HAP-1 (cell line): Measurements from ENCODE around the gene EPHB6.

Source experiments
- DNase-seq, 2 experiments: peaks; one replicate each; pipeline ENCODE4 v3.0.0-alpha.2; 2016 to 2020; ENCODE audit warnings: low spot score in 2 of 2
- H3K27me3 ChIP-seq: fragments of 250-450 bp; sonication (Bioruptor Pico); 2 replicates; pipeline ENCODE4 v1.5.1; 2020; ENCODE audit warnings: low read depth, mild to moderate bottlenecking, moderate library complexity
- H3K36me3 ChIP-seq: fragments of 250-450 bp; sonication (Bioruptor Pico); replicated peaks from 2 replicates; pipeline ENCODE4 v1.5.1; 2020; ENCODE audit warnings: mild to moderate bottlenecking
- H3K4me1 ChIP-seq: fragments of 250-450 bp; sonication (Bioruptor Pico); 2 replicates; pipeline ENCODE4 v1.5.1; 2020; ENCODE audit warnings: mild to moderate bottlenecking
- H3K4me3 ChIP-seq: fragments of 250-450 bp; sonication (Bioruptor Pico); 2 replicates; pipeline ENCODE4 v1.5.1; 2020; ENCODE audit warnings: mild to moderate bottlenecking, moderate library complexity
- H3K9me3 ChIP-seq: fragments of 250-450 bp; sonication (Bioruptor Pico); 2 replicates; pipeline ENCODE4 v1.5.1; 2020; ENCODE audit warnings: mild to moderate bottlenecking, moderate library complexity
- in situ Hi-C: fragments of 300-500 bp; cut with MboI; formaldehyde crosslinking; loops from 3 replicates; pipeline ENCODE4 v1.14.3; 2020; ENCODE audit warnings: low sequenced_read_pairs, inconsistent platforms, mixed read lengths

Gene EPHB6

DNA sequence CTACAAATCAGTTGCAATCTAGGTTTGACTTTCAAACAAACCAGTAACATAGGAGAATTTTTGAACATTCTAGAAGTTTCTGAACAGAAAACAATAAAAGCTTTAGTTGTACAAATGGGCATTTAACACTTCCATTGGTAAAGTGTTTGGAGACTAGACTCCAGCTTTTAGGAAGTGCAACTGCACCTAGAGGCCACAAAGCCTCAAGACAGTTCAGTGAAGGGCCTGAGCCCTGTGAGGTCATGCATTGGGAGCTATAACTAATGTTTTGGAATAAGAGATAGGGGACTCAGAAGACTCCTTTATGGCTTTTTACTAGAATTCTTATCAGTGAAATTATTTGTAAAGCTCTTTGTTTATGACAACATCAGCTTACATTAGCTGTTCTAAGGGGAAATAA lies 3.0 kb upstream of the EPHB6 start:
- in situ Hi-C loops, result loop anchor here (10.0 kb wide), 2 partner anchors 153 to 363 kb away; no protein-coding TSS in a partner anchor
- DNase-seq, result no peak
- Histone ChIP-seq H3K4me1 (no peaks in the 10 kb centered on the region), H3K27me3 (peaks cover 12% of the 10 kb centered on the region), H3K36me3 (no peaks in the 10 kb centered on the region), H3K9me3 (no peaks in the 10 kb centered on the region), H3K4me3 (no peak overlapping the region)

DNA sequence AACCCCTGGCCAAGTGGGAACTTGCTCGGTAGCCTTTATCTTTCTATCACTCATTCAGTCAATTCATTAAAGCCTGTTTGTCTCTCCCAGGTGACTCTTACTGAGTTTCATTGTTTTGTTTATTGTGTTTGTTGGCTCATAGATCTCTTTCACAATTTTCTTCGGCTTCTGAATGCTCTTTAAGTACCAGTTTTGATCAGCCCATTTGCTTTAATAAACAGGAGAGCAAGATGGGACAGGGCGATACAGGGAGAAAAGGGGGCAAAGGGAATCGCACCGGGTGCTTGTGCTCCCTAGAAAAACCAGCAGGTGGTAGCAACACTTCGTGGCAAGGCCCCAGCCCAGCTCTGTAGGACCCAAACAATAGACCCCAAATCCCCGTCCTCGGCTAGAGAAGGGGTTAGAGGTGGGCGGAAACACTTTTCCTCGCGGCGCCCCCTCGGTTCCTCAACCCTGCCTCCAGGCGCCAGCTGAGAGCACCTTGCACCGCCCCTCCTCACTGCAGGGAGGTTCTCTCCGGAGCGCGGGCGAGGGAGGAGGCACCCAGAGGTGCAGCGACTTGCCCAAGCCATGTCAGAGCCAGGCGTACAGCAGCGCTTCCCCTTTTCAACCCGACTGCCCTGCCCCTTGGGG lies 1.0 kb upstream of the EPHB6 start:
- peak overlapping the region; percentile 42 for H3K4me3 ChIP-seq
- H3K9me3 ChIP-seq, result no peaks in the 10 kb centered on the region
- in situ Hi-C loops, result loop anchor here (10.0 kb wide), 2 partner anchors 151 to 361 kb away; no protein-coding TSS in a partner anchor
- H3K4me1 ChIP-seq, result no peaks in the 10 kb centered on the region
- no peaks in the 10 kb centered on the region for H3K36me3 ChIP-seq
- DNase-seq, result peak; percentile 76 to 81
- H3K27me3 ChIP-seq, result peaks cover 8% of the 10 kb centered on the region

DNA sequence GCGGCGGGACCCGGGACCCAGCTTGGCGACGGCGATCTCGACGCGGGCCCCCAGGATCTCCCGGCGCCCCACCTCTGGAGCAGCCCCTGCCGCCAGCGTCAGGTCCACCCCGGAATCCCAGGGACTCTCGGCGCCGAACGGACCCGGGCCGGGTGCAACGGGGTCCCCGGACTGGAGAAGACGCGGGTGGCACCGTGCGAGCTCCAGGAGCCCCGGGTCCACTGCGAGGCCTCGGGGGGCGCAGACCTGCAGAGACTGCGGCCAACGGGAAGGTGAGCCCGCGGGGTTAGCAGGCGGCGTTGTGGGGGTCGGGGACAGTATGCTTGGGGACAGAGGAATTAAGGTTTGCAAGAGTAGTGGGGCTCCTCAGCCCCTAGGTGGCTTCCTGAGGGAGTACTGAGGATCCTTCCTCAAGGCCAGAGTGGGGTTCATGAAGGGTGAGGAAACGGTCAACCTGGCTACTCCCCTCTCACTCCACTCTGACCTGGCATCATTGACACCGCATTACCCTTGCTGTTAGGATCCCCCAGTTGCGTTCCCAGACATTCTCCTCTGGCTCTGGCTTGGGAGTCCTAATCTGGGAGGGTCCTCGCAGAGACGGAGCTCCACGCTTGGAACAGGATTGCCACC lies 353 bp downstream of the EPHB6 start:
- Histone ChIP-seq H3K4me3 (peak overlapping the region; percentile 42), H3K27me3 (peaks cover 5% of the 10 kb centered on the region), H3K9me3 (no peaks in the 10 kb centered on the region), H3K4me1 (no peaks in the 10 kb centered on the region), H3K36me3 (no peaks in the 10 kb centered on the region)
- no peak for DNase-seq
- in situ Hi-C loops, result loop anchor here (10.0 kb wide), 2 partner anchors 150 to 360 kb away; no protein-coding TSS in a partner anchor

DNA sequence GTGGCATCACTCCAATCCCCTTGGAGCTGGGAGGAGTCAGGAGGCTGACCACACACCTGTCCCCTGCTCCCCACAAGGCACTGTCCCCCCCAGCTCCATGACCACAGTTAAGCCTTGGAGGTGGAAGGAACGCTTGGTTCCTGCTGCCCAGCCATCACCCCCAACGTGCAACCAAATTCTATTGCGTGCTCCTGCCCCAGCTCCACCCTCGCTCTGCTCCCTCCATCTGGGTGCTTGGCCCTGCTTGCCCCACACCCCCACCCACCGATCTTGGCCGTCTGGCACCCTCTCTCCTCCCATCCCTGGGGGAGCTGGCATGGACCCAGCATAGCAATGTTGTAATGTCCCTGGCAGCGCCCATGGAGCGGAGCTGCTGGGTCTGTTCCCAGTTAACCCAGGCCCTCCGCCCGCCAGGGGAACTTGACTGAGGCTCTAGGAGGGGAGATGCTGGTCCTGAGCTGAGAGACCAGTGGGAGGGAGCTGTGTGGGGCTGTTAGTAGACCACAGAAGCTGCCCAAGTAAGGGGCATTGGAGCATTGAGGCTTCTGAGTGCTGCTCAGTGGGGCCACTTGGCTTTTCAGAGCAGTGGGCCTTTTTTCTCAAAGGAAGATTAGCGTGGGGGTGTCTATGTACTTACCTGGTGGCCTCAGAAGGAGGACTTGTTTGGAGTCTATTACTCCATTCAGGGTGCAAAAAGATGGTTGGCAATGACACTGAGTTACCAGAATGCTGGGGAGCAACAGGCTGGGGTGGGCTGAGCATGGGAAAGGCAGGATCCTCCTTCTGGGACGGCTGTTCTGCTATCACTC lies 1.1 kb downstream of the EPHB6 start:
- H3K36me3 ChIP-seq, result no peaks in the 10 kb centered on the region
- in situ Hi-C loops, result loop anchor here (10.0 kb wide), 2 partner anchors 149 to 359 kb away; no protein-coding TSS in a partner anchor
- no peaks in the 10 kb centered on the region; the same call in 1 of the 2 replicates for H3K9me3 ChIP-seq
- H3K4me3 ChIP-seq, result no peak overlapping the region; the same call in 1 of the 2 replicates
- no peaks in the 10 kb centered on the region for H3K4me1 ChIP-seq
- peaks cover 5% of the 10 kb centered on the region for H3K27me3 ChIP-seq
- DNase-seq, result no peak

DNA sequence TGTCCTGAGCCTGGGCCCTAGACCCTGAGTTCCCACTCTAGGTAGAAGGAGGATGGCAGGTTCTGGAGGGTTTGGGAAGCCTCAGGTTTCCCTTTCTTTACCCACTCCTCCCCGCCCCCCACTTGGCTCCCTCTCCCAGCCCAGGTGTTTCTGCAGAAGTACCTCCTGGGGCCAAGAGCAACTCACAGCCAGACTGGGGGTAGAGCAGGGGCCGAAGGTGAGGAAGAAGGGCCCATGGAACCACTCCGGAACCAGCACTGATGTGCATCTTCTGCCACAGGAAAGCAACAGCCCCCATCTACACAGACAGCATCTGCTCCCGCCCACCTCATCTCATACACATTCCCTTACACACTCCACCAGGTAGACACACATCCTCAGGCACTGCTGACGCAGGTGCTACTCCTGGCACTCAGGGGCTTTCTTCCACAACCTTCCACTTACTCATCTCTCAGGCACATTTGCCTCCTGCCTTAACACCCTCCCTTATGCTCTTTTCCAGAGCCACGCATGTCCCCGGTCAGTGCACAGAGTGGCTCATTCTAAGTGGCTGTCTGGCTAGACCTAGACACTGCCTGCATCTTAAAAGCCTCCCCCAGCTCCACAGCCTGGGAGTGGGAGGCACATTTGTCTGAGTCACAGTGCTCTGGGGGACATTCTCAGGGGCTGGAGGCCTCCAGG lies 1.8 kb downstream of the EPHB6 start:
- in situ Hi-C loops, result loop anchor here (10.0 kb wide), 2 partner anchors 148 to 358 kb away; no protein-coding TSS in a partner anchor
- DNase-seq, result no peak
- peaks cover 5% of the 10 kb centered on the region; the same call in 1 of the 2 replicates for H3K4me1 ChIP-seq
- no peaks in the 10 kb centered on the region; the same call in 1 of the 2 replicates for H3K9me3 ChIP-seq
- H3K4me3 ChIP-seq, result no peak overlapping the region
- H3K27me3 ChIP-seq, result peaks cover under 1% of the 10 kb centered on the region
- H3K36me3 ChIP-seq, result no peaks in the 10 kb centered on the region

DNA sequence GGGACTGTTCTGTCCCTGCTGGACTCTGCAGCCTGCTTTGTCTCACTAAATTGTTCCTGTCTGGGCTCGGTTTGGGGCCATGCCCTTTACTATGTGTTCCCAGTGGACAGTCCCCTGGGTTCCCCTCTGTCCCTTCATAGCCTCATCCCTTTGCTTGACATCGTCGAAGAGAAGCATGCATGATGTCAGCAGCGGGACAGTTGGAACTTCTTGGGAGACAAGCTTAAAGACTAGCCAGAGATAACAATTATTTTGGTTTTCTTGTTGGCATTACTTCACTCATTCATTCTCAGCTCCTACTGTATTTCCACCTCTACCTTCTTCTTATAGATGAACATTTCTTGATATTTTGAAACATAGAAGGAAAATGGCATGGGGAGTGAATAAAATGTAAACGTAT lies 2.7 kb downstream of the EPHB6 start:
- Histone ChIP-seq H3K9me3 (no peaks in the 10 kb centered on the region; the same call in 1 of the 2 replicates), H3K36me3 (no peaks in the 10 kb centered on the region), H3K27me3 (no peaks in the 10 kb centered on the region; the same call in 1 of the 2 replicates), H3K4me3 (no peak overlapping the region), H3K4me1 (peaks cover 7% of the 10 kb centered on the region; the same call in 1 of the 2 replicates)
- DNase-seq, result no peak
- in situ Hi-C loops, result loop anchor here (10.0 kb wide), 2 partner anchors 147 to 357 kb away; no protein-coding TSS in a partner anchor

DNA sequence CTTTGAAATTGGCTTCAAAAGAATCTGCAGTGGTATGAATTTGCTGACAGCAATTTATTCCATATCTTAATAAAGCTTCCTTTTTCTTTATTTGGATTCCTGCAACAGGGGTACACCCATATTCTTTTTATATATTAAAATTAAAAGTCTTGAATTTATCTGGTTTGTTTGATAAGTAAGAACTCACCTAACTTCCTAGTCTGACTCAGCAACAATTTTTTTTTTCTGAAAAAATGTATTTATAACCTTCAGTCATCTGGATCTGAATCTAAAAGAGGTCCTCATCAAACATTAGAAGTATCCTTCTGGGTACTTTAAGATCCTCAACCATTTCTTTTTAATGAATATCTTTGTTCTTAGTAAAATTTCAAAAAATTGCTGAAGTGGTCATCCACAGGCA lies 4.5 kb downstream of the EPHB6 start:
- Histone ChIP-seq H3K4me3 (no peak overlapping the region), H3K27me3 (no peaks in the 10 kb centered on the region), H3K4me1 (peaks cover 7% of the 10 kb centered on the region; the same call in 1 of the 2 replicates), H3K36me3 (no peaks in the 10 kb centered on the region), H3K9me3 (no peaks in the 10 kb centered on the region; the same call in 1 of the 2 replicates)
- no peak for DNase-seq
- in situ Hi-C loops, result loop anchor here (10.0 kb wide), 2 partner anchors 145 to 355 kb away; no protein-coding TSS in a partner anchor

DNA sequence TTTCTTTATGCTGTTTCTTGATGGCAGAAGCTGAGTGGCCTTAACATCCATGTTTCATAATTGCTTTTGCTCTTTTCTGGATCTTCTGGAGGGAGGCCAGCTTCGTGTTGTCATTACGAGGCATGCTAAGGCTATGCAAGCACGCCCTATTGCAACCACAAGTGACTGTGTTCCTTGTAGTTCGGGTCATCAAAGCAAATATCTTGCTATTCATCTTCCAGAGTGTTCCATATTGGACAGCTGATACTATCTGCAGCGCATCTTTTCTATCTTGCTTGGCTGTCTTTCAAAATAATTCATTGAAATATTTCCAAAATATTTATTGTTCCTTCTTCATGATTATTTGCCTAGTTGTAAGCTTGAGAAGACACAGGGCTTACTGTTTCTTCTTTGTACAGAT lies 5.0 kb downstream of the EPHB6 start:
- H3K9me3 ChIP-seq, result no peaks in the 10 kb centered on the region; the same call in 1 of the 2 replicates
- no peaks in the 10 kb centered on the region for H3K36me3 ChIP-seq
- peaks cover 7% of the 10 kb centered on the region; the same call in 1 of the 2 replicates for H3K4me1 ChIP-seq
- in situ Hi-C loops, result loop anchor here (10.0 kb wide), 2 partner anchors 145 to 355 kb away; no protein-coding TSS in a partner anchor
- H3K4me3 ChIP-seq, result no peak overlapping the region
- no peaks in the 10 kb centered on the region for H3K27me3 ChIP-seq
- DNase-seq, result no peak

DNA sequence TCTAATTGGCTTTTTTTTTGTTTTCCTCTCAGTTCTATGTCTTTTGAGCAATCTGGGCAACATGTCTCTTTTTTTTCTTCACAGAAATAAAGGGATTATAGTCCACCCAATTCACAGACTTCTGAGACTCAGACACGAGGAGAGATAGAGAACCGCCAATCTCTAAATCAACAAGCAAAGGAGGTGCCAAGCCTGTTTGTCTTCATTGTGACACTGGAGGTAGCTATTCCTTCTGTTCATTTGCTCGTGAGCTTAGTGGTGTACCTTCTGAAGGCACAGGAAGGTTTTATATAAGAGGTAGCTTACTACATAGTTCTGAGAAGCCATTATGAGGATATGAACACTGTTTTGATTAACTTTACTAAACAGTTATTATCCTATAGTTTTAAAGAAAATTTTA lies 6.1 kb downstream of the EPHB6 start:
- H3K4me1 ChIP-seq, result peaks cover 7% of the 10 kb centered on the region; the same call in 1 of the 2 replicates
- no peak for DNase-seq
- in situ Hi-C loops, result no loop called here

DNA sequence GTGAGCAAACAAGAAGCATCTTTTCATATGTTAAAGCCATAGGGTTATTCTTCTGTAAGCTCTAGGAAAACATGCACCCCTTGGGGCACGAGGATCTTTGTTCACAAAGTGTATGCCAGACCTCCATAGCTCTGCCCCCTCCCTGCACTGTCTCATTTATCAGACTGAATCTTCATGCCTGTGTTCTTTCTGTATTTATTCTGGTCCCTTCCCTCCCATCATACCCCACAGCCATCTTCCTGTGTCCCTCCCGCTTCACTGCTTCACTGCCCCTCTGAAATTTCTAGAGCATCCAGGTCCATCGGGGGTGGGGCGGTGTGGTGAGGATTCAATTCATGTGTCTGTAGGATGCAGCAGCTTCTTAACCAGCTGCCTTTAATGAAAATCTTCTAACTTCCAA lies 7.5 kb downstream of the EPHB6 start:
- Histone ChIP-seq H3K27me3 (0 out of 2 replicates have a peak, but pooled peaks cover 4% of the 10 kb centered on the region), H3K4me3 (no peak overlapping the region), H3K9me3 (no peaks in the 10 kb centered on the region; the same call in 1 of the 2 replicates), H3K36me3 (no peaks in the 10 kb centered on the region), H3K4me1 (peaks cover 7% of the 10 kb centered on the region; the same call in 1 of the 2 replicates)
- peak; percentile 73 to 82 for DNase-seq
- in situ Hi-C loops, result no loop called here

More for the DNA sequence above, 6.1 kb downstream of the EPHB6 start:
- no peaks in the 10 kb centered on the region; the same call in 1 of the 2 replicates for H3K9me3 ChIP-seq
- H3K27me3 ChIP-seq, result 0 out of 2 replicates have a peak, but pooled peaks cover 4% of the 10 kb centered on the region
- no peaks in the 10 kb centered on the region for H3K36me3 ChIP-seq
- no peak overlapping the region for H3K4me3 ChIP-seq

DNA sequence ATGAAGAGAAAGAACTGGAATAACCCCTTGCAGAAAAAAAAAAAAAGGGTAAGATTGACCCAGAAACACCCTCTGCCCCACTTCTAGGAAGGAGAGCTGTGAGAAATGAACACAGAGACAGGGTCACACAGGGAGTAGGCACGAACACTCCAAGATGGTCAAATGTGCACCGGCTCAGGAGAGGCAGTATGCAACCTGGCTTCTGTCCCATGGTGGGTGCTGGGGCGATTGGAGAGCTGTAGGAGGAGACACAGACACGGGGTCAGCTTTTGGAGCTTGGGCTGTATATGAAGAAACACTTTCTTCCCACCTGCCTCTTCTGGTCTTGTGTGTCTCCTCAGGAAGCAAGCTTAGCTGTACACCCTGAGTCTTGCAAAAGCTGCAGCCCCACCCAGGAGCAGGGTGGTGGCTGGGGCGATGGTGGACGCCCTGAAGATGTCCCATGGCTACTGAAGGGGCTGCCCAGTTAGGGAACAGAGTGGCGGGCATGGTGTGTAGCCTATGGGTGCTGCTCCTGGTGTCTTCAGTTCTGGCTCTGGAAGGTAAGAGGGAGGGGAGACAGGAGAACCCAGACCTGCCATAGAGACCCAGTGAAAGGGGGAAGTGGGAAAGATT lies 8.0 kb downstream of the EPHB6 start:
- 0 out of 2 replicates have a peak, but pooled peaks cover 4% of the 10 kb centered on the region for H3K27me3 ChIP-seq
- in situ Hi-C loops, result no loop called here

DNA sequence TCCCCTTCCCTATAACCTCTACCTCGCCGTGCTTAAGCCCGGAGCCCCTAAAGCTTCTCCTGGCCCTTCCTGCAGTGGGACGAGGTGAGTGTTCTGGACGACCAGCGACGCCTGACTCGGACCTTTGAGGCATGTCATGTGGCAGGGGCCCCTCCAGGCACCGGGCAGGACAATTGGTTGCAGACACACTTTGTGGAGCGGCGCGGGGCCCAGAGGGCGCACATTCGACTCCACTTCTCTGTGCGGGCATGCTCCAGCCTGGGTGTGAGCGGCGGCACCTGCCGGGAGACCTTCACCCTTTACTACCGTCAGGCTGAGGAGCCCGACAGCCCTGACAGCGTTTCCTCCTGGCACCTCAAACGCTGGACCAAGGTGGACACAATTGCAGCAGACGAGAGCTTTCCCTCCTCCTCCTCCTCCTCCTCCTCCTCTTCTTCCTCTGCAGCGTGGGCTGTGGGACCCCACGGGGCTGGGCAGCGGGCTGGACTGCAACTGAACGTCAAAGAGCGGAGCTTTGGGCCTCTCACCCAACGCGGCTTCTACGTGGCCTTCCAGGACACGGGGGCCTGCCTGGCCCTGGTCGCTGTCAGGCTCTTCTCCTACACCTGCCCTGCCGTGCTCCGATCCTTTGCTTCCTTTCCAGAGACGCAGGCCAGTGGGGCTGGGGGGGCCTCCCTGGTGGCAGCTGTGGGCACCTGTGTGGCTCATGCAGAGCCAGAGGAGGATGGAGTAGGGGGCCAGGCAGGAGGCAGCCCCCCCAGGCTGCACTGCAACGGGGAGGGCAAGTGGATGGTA lies 9.2 kb downstream of the EPHB6 start:
- Histone ChIP-seq H3K9me3 (no peaks in the 10 kb centered on the region; the same call in 1 of the 2 replicates), H3K36me3 (no peaks in the 10 kb centered on the region), H3K4me1 (peaks cover 7% of the 10 kb centered on the region; the same call in 1 of the 2 replicates), H3K4me3 (no peak overlapping the region), H3K27me3 (0 out of 2 replicates have a peak, but pooled peaks cover 4% of the 10 kb centered on the region)
- no peak for DNase-seq
- in situ Hi-C loops, result no loop called here

More for the DNA sequence above, 8.0 kb downstream of the EPHB6 start:
- H3K4me1 ChIP-seq, result peaks cover 7% of the 10 kb centered on the region; the same call in 1 of the 2 replicates
- H3K36me3 ChIP-seq, result no peaks in the 10 kb centered on the region
- no peak overlapping the region for H3K4me3 ChIP-seq
- H3K9me3 ChIP-seq, result no peaks in the 10 kb centered on the region; the same call in 1 of the 2 replicates
- no peak for DNase-seq
